GM18873 (cell line): Measurements from ENCODE around the gene MRPL33.

Source experiments
- ATAC-seq: cut with Tn5 transposase; IDR thresholded peaks from one replicate; pipeline ENCODE4 v1.9.1; 2021; ENCODE audit warnings: mild to moderate bottlenecking, moderate library complexity, moderate number of reproducible peaks; ENCODE audit not compliant: unreplicated experiment, low FRiP score

MRPL33 gene

DNA sequence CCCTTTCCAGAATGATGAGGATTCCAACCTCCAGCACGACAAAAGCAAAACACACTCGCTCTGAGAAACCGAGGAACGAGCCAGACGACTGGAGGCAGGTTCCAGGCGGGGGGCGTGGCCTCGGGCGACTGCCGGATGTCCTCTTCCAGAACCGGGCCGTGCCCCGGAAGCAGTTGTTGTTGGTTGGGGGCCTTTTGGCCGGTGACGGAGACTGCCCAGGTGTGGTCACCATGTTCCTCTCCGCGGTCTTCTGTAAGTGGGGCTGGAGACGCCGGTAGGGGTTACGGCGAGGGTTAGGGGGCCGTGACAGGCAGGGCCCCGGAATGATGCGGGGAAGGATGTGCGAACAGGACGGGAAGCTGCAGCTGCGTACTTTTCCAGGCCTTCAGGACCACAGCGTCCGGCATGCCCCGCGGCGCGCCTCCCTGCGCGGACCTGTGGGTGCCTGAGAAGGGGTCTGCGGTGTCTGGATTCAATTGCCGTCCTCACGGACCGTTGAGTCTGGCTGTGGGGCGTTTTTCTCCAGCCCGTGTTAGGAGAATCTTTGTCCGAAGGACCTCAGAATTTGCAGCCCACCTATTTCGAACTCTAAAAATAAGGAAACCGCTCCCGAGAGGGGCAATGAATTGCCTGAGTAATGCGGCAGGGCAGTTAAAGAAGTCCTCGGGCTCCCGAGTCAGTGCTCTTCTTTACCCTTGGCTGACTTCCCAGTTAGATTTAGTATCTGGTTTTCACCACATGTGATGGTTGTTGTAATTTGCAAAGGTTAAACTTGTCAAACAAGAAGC, at the start of gene MRPL33:
Gene MRPL33, plus strand, starts transcription at position 172 of the 788 bp plus-strand sequence. Its CDS starts 59 bp downstream, at position 231.
- peak; percentile 91 for ATAC-seq

DNA sequence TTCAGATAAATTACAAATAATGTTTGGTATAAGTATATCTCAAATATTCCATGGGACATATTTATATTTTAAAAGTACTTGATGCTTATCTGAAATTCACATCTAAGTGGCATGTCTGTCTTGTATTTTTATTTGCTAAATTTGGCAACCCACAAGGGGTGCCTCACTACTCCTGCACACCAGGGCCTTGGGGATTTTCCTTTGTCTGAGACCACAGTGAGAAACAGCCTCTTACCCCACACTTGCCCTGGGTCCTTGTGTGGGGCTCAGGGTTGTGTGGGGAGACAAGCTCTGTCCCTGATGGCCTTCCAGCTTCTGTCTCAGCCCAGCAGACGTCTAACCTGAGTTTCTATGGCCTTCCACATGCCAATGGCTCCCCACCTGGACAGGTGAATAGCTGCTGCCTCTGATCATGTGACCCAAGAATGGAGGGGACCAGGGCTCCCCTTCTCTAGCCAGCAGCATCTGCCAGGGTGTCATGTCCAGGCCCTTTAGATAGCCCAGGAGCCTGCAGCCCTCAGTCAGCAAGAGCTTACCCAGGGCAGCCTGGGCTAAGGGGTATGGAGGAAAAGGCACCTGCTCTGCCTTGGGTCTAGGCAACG, 49.5 kb upstream of the MRPL33 start:
- no peak for ATAC-seq

DNA sequence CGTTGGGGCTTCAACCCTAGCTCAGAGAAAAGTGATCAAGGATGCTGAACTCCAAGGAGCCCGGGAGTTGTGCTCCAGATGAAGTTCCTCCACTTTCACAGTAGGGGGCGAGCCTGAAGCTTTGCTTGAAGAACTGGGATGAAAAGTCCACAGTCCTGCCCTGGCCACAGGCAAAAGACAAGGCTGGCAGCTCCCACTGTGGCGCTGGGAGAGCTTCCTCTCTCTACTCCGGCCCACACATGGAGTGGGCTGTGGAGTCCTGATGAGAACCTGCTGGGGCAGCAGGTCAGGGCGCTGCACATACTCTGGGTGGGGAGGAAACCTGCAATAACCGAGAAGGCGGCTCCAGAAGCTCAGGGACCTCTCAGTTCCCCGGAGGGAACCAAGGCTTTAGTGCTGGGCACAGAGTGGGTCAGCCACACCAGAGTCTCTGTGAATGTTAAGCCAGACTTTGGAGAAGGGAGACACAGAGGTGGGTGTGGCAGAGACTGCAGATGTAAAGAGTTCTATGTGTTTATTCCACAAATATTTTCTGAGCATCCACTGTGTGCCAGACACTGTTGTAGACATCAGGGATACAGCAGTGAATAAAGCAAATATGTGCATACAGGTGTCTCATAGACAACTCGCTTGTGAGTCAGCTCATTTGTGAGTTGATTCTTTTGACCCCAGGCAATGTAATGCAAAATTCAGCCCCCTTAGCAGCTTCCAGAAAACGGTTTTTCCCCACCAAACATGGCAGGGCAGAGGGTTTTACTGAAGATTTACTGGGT, 48.0 kb upstream of the MRPL33 start:
- no peak for ATAC-seq

DNA sequence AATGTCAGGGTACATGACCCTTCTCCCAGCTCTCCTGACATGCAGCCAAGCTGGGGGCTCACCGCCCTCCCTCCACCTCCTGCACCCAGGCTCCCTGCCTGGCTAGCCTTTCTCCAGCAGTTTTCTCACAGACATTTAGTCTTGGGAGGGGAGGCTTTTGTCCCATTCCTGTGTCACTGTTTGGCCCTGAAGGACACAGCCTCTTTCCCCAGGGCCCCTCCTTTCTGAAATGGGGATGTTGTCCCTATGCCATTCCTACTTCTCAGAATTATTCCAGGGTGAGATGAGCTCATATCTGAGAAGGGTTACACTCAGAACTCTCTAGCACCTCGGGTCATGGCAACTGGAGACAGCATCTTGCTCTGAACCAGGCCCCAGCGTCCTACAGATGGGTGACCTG, 47.3 kb upstream of the MRPL33 start:
- ATAC-seq, result no peak

DNA sequence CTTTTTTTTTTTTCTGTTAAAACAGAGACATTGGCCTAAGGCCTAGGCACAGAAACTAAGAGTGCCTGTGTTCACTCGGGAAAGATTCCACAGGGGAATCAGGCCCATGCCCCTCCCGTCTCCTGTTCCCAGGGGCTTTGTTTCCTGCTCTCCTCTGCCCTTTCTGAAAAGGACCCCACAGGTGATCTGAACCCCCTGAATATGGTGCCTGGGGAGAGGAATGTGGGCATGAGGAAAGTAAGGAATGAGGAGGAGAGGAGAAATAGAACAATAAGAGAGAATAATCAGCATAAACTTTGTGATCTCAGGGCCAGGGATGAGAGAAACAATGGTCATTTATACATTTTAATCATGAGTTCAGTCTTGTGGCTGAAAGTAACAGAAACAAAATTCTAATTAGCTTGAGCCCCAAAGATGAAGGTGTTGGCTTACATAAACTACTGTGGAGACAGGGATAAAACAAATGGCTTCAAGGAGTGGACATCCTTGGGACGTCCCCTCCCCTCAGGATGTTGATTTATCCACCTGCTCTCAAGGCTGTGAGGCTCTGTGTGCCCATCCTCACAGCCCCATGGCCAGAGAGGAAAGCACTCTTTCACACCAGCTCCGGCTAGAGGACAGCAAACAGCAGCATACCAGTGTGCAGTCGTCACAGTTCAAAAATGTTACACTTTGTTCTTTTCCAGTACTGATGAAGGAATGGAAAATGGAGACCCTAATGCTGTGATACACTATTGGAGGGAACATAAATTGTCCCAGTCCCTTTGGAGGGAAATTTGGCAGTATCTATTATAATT, 46.4 kb upstream of the MRPL33 start:
- no peak for ATAC-seq

DNA sequence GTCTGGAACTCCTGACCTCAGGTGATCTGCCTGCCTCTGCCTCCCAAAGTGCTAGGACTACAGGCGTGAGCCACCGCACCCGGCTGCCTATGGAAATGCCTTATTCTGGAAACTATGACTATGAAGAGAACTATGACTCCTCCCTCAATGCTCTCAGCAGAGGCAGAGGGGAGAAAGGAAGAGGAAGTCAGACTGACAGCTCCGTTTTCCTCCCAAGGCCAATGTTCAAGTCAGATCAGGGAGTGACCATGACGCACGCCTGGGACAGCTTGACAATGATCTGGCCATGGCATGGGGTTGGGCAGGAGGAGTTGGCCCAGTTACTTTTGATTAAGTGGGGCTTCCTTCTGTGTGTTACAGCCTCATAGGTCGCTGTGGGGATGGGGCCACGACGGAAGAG, 44.3 kb upstream of the MRPL33 start:
- ATAC-seq, result no peak

DNA sequence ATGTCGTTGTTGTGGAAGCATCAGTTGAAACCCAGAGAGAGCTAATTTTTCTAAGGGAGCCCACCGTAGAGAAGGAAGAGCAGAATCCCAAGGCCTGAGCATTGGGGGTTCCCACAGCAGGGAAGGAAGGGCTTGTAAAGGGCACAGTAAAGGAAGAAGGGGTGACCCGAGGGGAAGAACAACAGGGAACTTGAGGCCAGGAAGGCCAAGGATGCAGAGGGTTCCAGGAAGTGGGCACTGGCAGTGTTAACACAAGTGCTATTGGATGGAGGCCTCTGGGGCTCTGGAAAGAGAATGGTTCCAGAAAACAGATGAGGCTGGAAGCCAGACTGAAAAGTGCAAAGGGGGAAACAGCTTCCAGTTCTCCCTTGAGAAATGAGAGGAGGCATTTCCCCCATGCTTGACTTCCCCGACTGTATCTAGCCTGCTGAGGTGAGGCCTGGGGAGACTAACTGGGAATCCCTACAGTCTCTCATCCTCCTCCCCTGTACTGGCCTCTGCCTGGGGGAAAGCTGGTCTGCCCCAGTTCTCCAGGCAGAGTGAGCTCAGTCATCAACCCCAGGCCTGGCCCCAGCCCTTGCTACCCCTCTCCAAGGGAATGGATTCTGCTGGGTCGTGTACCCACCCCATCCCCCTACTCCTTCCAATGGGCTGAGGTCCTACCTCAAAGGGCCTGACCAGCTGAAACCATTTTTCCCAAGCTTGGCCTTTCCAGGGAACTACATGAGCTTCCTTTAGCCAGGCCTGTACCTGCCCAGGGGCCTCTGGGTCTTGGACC, 43.2 kb upstream of the MRPL33 start:
- no peak for ATAC-seq

DNA sequence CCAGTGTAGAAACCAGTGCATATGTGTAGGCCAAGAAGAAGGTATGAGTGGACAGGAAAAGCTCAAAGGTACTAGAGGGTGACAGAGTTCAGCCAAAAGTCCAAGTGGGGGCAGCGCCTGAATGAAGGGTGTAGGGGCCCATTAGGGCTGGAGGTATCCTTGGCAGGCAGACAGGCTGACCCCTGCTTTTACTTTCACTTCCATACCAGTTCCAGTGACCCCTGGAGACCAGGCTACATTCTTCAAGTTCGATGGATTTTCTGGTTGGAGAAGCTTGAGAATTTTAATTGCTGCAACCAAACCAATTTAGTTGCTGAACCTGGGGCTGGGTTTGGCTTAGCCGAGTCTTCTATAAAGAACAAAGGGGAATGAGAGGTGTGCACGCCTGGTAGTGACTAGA, 42.3 kb upstream of the MRPL33 start:
- ATAC-seq, result no peak

DNA sequence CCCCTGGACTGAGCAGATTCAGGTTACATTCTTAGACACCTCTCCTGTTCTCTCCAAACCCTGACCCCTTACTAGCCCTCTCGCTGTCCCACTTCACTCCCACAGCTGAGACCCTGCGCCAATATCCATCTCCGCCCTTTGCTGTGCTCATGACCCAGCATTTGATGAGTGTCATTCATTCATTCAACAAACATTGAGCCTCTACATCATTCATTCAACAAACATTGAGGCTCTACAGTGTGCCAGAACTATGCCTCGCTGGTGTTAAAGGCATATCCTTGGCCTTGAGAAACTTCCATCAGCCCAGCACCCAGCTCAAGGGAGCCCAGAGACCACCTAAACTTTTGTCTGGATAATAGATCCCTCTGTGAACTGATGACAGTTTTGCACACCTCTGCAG, 41.9 kb upstream of the MRPL33 start:
- ATAC-seq, result no peak

DNA sequence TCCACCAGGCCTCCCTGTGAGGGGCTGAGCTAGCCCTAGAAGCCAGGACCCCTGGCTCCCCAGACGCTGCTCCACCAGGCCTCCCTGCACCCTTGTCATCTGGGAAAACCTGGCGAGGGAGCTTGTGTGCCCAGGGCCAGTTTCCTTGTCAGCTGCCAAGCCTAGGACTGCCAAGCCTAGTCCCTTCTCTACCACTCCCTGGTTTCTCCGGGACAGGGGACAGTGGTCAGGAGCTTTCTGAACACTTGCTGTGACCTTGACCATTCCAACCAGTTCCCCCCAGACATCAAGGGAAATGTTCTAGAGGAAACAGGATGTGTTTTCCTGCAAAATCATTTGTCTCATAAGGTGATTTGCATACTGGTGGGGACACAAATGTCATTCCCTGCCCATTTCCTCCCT, 41.3 kb upstream of the MRPL33 start:
- ATAC-seq, result no peak

DNA sequence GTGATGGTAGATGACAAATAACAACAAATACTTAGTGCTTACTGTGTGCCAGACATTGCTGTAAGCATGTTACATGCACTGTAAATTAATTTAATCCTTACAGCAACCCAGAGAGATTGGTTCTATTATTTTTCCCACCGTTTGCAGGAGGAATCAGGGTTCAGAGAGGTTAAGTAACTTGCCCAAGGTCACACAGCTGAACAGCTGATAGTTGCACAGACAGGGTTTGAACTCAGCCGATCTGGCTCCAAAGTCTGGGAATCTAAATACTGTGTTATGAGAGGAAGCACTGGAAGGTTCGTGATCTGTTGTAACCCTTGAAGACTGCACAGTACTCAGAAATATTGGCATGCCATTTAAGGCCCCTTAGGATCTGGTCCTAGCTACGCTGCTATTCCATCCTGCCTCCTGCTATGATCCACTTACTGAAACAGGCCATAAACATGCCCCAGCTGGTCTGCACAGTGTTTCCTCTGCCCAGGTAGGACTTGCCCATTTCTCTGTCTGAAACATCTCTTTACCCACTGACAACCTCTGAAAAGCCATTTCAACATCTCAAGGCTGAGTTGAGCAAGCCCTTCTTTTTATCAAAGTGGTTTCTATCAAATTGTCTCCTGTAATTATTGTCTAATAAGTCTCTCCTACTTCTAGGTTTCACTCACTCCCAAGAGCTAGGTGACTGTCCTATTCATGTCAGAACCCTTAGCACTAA, 40.4 kb upstream of the MRPL33 start:
- ATAC-seq, result no peak

DNA sequence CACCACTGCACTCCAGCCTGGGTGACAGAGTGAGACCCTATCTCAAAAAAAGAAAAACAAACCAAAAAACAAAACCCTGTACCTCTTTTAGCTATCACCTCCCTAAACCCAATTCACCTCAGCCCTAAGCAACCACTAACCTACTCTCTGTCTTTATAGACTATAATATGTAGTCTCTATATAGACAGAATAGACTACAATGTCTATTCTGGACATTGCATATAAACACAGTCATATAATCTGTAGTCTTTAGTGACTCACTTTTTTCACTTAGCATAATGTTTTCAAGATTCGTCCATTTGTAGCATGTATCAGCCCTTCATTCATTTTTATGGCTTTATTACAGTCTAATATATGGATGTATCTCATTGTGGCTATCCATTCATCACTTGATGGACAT, 37.2 kb upstream of the MRPL33 start:
- no peak for ATAC-seq

DNA sequence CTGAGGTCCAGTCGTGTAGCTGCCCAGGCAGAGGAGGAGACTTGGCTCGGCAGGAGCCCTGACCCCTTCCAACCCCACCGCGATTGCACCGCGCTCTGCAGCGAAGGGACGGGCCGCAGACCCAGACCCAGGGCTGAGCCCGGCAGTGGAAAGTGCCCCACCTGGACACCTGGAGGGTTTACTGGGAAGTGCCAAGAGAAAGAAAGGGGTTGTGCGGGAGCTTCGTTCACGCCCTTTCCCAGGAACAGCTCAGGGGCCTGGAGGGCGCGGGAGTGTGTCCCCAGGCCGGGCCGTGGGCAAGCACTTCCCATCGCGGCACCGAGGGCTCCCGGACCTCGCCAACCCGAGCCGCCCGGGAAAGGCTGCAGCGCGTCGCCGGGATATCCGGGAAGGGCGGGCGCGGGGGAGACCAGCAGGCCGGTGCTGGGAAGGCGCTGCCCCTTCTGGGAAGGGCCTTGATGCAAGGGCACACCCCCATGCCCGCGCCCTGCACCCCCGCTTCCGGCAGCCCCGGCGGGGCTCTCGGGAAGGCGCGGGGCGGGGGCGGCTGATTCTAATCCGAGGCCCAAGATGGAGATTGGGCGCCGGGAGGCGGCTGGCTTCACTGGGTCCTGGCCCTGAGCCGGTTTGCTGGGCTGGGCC, 36.1 kb upstream of the MRPL33 start:
- no peak for ATAC-seq

DNA sequence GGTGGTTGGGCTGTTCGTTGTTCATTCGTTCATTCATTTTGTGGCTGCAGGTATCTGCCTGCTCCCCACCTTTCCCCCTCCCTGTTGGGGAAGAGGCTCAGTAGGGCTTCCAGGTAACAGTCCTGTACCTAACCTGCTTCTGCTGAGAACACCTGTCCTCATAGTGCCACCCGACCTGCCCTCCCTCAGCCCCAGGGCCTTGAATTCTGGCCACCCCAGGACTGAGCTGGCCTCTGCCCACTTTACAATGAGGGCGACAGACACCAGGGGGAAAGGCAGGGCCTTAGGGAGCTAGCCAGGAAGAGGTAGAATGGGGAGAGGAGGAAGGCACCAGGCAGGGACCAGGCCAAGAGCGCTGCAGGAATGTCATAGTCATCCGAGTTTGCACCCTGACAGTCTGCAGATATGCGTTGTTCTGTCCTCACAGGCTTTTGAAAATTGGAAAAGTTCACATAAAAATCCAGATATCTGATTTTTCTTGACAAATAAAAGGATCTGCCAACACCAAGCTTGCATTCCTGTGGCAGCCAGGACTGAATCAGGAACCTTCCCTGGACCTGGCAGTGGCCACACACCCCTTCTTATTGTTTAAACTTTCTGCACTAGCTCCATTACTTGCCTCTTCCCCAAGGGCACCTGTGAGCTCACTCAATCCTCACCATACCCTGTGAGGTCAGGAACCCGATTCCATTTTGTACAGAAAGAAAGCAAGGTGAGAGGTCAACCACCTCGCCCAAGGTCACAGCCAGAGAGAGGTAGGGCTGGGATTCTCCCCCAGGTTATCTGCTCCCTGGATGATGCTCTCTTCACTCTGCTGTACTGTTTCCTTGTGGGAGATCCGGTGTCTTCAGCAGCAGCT, 35.3 kb upstream of the MRPL33 start:
- ATAC-seq, result no peak

DNA sequence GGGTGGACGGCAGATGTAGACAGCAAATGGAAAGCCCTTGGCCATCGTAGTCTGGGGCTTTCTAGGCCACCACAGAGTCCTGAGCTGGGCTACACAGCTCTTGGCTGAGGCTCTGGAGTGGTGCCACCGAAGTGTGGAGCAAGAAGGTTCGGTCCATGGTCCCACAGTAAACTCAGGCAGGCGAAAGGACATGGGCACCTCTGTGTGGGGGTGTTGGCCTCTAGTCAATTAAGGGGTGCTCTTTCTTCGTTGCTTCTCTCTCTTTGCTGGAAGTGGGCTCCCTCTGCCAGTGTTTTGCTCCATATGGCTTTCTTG, 34.7 kb upstream of the MRPL33 start:
- ATAC-seq, result no peak

DNA sequence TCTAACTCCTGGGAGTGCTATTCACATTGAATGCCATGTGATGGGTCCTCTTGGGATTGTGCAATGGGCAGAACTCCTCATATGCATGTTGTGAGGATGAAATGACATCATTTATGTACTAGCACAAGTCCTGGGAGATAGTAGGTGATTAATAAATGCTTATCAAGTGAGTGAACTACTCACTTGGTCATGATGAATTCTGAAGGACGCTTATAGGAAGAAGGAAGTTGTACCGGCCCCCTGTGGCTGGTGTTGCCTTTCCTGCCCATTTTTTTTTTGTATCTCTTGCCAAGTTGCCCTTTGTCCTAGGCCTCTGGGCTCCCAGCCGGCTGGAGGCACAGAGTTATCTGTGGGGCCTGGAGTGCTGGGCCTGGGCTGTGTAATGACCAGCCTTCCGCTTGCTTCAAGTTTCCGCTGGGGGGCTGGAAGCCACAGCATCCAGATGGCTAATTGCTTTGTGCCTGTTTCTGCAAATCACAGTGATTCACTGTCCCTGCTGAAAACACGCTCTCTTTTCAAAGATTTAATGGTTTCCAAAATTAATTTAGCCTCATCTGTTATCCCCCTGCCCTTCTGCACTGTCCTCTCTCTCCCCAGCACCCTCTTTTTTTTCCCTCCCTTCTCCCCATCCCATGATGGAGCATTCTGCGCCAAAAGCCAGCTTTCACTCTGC, 33.7 kb upstream of the MRPL33 start:
- ATAC-seq, result no peak

DNA sequence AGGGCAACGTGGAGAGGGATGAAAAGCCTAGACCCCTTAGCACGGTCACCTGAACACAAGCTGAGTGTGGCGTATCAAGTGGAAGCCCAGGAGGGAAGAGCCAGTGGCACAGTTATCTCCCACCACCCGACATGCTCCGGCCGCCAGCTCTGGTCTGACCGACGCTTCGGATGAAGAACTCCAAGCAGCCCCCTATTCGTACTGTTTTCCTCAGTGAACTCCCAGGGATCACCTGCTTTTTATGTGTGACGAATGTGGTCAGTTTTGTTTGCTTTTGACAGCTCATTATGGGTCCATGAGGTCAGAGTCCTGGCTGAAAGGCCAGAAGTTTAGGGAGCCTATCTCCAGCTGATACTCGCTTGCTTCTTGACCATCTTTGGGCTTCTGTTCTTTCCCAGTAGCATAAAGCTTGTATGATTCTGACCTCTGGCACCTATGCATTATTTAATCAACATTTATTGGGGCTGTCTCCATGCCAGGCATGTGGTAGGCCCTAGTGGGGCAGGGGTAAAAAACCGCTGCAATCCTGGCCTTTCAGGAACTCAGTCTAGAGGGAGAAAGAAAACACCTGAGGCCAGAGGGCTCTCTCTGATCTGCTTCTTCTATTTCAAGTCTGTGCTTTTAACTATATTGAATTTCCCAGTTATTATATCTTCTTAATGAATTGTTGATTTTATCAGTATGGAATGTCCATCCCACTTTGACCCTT, 33.0 kb upstream of the MRPL33 start:
- ATAC-seq, result no peak
